Measurements from ENCODE around the gene GNAI3. TPM values are rescaled to one million over a fixed set of nuclear protein-coding genes. Genes with fewer than 3 reads are reported as not detected.
A peak's percentile ranks its signal among the peaks of the same experiment; 100 is the strongest.

Gene GNAI3
- total RNA-seq, 1 experiment from 2014 or later: 6.4 TPM

- CTCF ChIA-PET: interaction anchor here (0.8 to 1.3 kb wide), 3 partner anchors 14 to 97 kb away, joined by 3 to 4 read pairs (median 4); no protein-coding TSS in a partner anchor
- intact Hi-C loops (cut with micrococcal nuclease; ENCODE audit: unreplicated experiment): no loop called here
- peaks cover 9% of the 10 kb centered on the region for H3K27me3 Mint-ChIP-seq (ENCODE audit: insufficient read depth, unreplicated experiment)
Measured at GRCh38 chr1:109543283-109543987, 5.0 kb upstream of the GNAI3 start.

GRCh38 chr1:109543988-109544735 is 4.3 kb upstream of the GNAI3 start:
- Mint-ChIP-seq H3K9me3 (ENCODE audit: unreplicated experiment) (no peaks in the 10 kb centered on the region), H3K27ac (ENCODE audit: unreplicated experiment) (no peak overlapping the region), H3K36me3 (ENCODE audit: insufficient read depth, unreplicated experiment) (peaks cover 15% of the 10 kb centered on the region), H3K27me3 (ENCODE audit: insufficient read depth, unreplicated experiment) (peaks cover 9% of the 10 kb centered on the region), H3K4me1 (ENCODE audit: low read depth, unreplicated experiment) (peaks cover 6% of the 10 kb centered on the region), H3K4me3 (ENCODE audit: unreplicated experiment) (no peak overlapping the region)
- no peaks in the 10 kb centered on the region for H3K36me3 ChIP-seq (ENCODE audit: control insufficient read depth, insufficient read depth, low read length)
- no peaks in the 10 kb centered on the region for H3K27me3 ChIP-seq (replicated peaks; ENCODE audit: control insufficient read depth, insufficient read depth, low read length)
- ChIA-PET CTCF (interaction anchor here (0.8 to 1.3 kb wide), 3 partner anchors 15 to 96 kb away, joined by 3 to 4 read pairs (median 4); no protein-coding TSS in a partner anchor), POLR2A (no interaction called here)
- intact Hi-C loops (cut with micrococcal nuclease; ENCODE audit: unreplicated experiment): no loop called here
- H3K4me1 ChIP-seq: peaks cover 12% of the 10 kb centered on the region
- TF ChIP-seq, protein P1, sequence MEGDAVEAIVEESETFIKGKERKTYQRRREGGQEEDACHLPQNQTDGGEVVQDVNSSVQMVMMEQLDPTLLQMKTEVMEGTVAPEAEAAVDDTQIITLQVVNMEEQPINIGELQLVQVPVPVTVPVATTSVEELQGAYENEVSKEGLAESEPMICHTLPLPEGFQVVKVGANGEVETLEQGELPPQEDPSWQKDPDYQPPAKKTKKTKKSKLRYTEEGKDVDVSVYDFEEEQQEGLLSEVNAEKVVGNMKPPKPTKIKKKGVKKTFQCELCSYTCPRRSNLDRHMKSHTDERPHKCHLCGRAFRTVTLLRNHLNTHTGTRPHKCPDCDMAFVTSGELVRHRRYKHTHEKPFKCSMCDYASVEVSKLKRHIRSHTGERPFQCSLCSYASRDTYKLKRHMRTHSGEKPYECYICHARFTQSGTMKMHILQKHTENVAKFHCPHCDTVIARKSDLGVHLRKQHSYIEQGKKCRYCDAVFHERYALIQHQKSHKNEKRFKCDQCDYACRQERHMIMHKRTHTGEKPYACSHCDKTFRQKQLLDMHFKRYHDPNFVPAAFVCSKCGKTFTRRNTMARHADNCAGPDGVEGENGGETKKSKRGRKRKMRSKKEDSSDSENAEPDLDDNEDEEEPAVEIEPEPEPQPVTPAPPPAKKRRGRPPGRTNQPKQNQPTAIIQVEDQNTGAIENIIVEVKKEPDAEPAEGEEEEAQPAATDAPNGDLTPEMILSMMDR (IDR thresholded peaks at IDR 0.05; ENCODE audit: insufficient read depth in 1 of 2, low read depth in 1 of 2, low read length in 1 of 2, severe bottlenecking in 1 of 2, unreplicated experiment in 1 of 2): no peak
- no peaks in the 10 kb centered on the region for H3K9me3 ChIP-seq
- no peak overlapping the region for H3K4me3 ChIP-seq (ENCODE audit: low read depth, low read length)
- no peak for DNase-seq
- BruUV-seq (replicated peaks): no TSS peak

More at GRCh38 chr1:109543283-109543987, 5.0 kb upstream of the GNAI3 start:
- Mint-ChIP-seq H3K36me3 (ENCODE audit: insufficient read depth, unreplicated experiment) (peaks cover 11% of the 10 kb centered on the region), H3K27ac (ENCODE audit: unreplicated experiment) (no peak overlapping the region), H3K4me3 (ENCODE audit: unreplicated experiment) (no peak overlapping the region), H3K4me1 (ENCODE audit: low read depth, unreplicated experiment) (no peaks in the 10 kb centered on the region), H3K9me3 (ENCODE audit: unreplicated experiment) (no peaks in the 10 kb centered on the region)
- Histone ChIP-seq H3K4me1 (peaks cover 12% of the 10 kb centered on the region), H3K4me3 (ENCODE audit: low read depth, low read length) (no peak overlapping the region), H3K9me3 (no peaks in the 10 kb centered on the region), H3K27me3 (replicated peaks; ENCODE audit: control insufficient read depth, insufficient read depth, low read length) (no peaks in the 10 kb centered on the region), H3K36me3 (ENCODE audit: control insufficient read depth, insufficient read depth, low read length) (no peaks in the 10 kb centered on the region)
- no peak for DNase-seq
- TF ChIP-seq, protein P1 (IDR thresholded peaks at IDR 0.05; ENCODE audit: insufficient read depth in 1 of 2, low read depth in 1 of 2, low read length in 1 of 2, severe bottlenecking in 1 of 2, unreplicated experiment in 1 of 2): no peak
- POLR2A ChIA-PET: no interaction called here
- BruUV-seq (replicated peaks): no TSS peak

GRCh38 chr1:109546311-109547109 is 1.9 kb upstream of the GNAI3 start:
- Histone ChIP-seq H3K4me1 (peaks cover 12% of the 10 kb centered on the region), H3K27me3 (replicated peaks; ENCODE audit: control insufficient read depth, insufficient read depth, low read length) (no peaks in the 10 kb centered on the region), H3K36me3 (ENCODE audit: control insufficient read depth, insufficient read depth, low read length) (no peaks in the 10 kb centered on the region), H3K9me3 (no peaks in the 10 kb centered on the region), H3K4me3 (ENCODE audit: low read depth, low read length) (no peak overlapping the region)
- Mint-ChIP-seq H3K27me3 (ENCODE audit: insufficient read depth, unreplicated experiment) (peaks cover 9% of the 10 kb centered on the region), H3K36me3 (ENCODE audit: insufficient read depth, unreplicated experiment) (peaks cover 15% of the 10 kb centered on the region), H3K27ac (ENCODE audit: unreplicated experiment) (peak overlapping the region; percentile 66), H3K4me3 (ENCODE audit: unreplicated experiment) (peak overlapping the region; percentile 60), H3K4me1 (ENCODE audit: low read depth, unreplicated experiment) (peaks cover 9% of the 10 kb centered on the region), H3K9me3 (ENCODE audit: unreplicated experiment) (no peaks in the 10 kb centered on the region)
- ChIA-PET POLR2A (interaction anchor here (0.6 kb wide), 2 partner anchors 18 to 93 kb away, joined by 3 read pairs; no protein-coding TSS in a partner anchor), CTCF (interaction anchor here (0.6 to 2.3 kb wide), 18 partner anchors 9 to 438 kb away, joined by 3 to 36 read pairs (median 4); partner anchors contain the start of genes AHCYL1 and PSMA5)
- intact Hi-C loops (cut with micrococcal nuclease; ENCODE audit: unreplicated experiment): loop anchor here (1.0 to 5.0 kb wide), 5 partner anchors 43 to 438 kb away; partner anchors contain the start of gene AHCYL1
- BruUV-seq (replicated peaks): no TSS peak
- TF ChIP-seq, protein P1 (IDR thresholded peaks at IDR 0.05; ENCODE audit: insufficient read depth in 1 of 2, low read depth in 1 of 2, low read length in 1 of 2, severe bottlenecking in 1 of 2, unreplicated experiment in 1 of 2): peak; percentile 45 to 64
- peak; percentile 82 to 84 for DNase-seq

Data from Caco-2 (cell line).